Effector CD8-positive, alpha-beta T cell (primary cell): ENCODE data around the gene UBAP2L.
"Not testable (repeated sequence)": the region's sequence is repeated elsewhere in the genome, so short reads cannot be mapped to it uniquely, and the experiment has no call there.

Source experiments
- DNase-seq: peaks from one replicate; lab custom pipeline; 2025; lab: John Stamatoyannopoulos, UW

The UBAP2L gene

DNA sequence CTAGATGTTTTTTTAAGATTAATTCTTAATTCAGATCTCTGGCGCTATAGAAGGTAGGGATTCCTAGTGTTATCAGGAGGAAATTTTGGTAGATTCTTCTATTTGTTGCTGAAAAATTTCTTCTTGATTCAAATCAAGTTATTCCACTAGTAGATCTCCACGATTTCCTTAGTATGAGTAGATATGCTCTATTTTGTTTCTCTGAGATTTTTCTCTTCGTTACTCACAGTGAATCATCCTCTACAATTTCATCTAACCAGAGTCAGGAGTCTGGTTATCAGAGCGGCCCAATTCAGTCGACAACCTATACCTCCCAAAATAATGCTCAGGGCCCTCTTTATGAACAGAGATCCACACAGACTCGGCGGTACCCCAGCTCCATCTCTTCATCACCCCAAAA, 32.9 kb downstream of the UBAP2L start:
- no peak for DNase-seq

DNA sequence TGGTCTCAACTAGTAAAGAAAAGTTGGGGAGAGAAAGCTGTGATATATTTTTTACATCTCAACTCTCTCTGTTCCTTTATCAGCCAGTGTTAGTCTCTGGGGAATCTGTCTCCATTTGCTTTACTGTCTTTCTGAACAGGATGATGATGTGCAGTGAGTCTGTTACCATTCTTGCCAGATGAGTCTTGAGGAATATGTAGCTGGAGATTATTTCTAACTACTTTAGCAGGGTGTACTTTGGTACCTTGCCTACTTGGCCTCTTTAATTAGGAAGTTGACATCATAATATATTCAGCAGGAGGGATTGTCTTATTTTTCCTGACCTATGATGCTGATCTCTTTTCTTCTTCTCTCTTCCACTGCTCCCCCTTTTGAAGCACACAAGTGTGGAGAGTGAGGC, 35.9 kb downstream of the UBAP2L start:
- no peak for DNase-seq

DNA sequence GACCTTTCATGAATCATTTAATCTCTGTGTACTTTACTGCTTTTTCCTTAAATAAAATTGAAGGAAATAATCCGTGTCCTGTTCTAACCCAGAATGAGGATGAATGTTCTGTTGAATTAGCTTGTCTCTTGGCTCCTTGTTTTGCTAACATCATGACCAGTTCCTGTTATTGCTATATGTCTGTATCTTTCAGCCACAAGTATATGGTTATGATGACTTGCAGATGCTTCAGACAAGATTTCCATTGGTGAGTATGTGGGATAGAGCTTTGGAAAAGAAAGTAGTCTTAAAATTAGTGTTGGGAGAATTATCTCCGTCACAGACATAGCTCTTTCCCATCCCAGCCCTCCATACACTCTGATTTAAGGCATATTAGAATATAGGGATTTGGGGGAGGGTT, 38.0 kb downstream of the UBAP2L start:
- no peak for DNase-seq

DNA sequence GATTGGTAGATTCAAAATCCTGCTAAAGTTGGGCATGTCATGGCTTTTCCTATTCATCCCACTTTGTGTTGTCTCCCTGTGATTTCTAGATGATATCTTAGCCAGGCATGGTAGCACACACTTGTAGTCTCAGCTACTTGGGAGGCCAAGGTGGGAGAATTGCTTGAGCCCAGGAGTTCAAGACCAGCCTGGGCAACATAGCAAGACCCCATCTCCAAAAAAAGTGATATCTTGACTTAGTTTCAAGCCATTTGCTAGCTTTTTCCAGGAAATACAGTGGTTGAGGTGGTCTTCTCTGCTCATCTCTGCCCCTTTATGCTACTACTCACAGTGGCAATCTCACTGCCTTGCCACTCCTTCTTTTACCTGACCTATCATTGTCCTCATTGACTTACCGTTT, 39.4 kb downstream of the UBAP2L start:
- no peak for DNase-seq

DNA sequence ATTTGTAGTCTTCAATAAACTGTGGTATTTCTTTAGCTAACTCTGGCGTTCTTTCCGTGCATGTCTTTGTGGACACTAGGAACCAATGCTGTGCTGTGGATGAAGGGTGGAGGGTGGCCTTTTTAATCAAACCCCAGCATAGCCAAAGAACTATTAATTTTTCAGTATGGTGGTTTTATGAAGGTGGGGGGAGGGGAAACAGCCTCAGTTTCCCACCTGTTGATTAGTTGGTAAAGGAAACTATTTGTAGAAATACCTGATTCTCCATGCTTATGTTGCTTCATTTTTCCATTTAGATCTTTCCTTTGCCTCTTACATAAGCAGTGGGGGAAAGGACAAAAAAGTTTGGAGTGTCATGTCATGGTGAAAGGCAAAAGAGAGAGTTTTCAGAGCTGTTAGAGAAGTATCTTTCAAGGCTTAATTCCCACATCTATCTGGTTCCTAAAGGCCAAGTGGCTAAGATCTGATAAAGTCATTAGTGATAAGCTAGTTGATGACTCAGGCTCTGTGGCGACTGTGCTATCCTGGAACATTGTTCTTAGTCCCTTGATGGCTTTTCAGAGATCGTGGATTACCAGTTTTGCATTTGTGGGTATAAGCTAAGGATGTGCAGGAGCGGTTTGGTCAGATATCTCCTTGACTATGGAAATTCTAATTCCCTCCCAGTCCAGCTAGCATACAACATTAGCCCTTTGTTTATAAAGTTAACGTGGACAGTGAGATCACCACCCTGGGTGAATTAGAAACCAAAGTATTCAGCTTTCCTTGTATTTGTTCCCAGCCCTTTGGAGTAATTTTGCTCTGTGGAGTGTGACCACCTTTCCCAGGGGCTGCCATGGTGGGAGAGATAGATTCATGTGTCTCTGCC, 42.9 kb downstream of the UBAP2L start:
- no peak for DNase-seq

DNA sequence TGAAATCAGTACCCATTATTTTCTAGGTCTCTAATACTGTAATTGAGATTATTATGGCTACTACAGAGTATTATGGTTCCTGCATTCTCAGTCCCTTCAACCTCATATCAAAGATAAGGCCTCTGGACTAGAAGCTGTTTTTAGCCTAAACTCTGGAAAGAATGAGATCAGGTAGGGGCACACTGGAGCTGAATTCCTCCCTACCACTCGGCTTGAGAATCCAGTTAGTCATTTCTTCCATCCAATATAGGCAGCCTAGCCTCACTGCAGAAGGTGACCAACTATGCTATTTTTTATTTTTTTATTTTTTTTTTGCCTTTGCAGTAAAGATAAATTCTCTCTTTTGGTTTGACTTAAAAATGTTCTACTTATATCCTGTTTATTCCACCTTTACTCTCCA, 43.7 kb downstream of the UBAP2L start:
- DNase-seq = no peak

DNA sequence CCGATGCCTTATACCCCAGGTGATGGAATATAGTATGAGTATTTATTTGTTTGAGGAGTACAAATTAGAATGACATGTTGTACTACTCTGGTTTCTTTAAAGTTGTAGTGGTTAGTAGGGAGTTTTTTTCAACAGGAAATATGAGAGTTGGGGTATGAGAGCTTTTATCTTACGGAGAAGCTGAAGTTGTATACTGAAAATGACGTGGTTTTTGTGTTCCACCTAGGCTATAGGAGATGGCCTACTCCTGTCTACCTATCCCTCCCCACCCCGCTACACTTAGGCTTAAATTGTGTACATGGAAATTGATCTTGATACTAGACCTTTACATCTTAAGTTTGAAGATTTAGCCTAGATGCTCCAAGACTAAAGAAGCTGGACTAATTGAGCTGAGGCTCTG, 44.8 kb downstream of the UBAP2L start:
- no peak for DNase-seq

DNA sequence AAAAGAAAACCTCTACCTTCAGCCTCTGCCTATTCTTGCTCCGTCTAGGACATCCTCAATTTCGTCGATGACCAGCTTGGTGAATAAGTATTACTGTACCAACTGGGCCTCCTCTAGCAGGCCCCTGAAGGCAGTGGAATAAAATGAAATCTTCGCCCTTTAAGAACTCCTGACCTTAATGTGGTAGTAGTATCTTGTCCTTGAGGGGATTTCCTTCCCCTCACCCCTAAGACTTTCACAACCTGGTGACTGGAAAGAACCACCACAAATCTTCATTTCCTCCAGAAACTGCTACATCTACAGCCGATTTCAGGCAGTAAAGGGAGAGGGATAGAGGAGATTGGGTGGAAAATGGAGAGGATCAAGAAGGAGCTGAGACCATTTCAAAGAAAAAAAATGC, 50.1 kb downstream of the UBAP2L start:
- no peak for DNase-seq

DNA sequence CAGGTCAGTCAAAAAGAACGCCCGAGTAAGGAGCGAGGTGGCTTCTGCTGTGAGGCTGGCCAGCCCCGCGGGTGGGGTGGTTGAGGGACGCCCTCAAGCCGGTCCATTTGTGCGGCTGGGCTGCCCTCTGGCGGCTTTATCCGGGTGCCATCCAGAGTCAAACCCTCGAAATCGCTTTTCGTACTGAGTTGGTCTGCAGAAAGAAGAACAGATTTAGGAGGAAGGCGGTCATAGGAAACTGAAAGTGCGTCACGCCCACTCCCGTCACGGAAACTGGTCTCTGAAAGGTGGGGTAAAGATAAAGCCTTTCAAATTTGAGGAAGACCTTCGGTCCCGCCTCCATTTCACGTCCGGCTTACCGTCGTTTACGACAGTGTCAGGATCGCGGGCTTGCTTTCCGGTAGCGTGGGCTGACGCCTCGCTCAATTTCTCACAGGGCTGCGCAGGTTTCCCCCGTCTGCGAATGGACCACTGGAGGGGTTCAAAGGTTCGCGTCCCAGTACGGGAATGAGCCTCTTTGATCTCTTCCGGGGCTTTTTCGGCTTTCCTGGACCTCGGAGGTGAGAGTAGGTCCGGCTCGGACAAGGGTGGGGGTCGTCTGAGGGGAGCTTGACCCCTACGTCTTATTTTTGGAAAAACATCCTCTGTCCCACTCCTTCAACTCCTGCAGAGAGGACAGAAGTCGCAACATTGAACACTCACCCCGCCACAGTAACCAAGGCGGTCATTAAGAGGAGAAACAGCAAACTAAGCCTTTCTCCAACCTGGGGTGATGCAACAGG, 51.7 kb downstream of the UBAP2L start, which contains the start of gene HAX1:
Gene HAX1 (plus strand): TSS at position 413 of the 782 bp plus-strand sequence. CDS start 95 bp downstream, at position 508.
- peak; percentile 95 for DNase-seq

DNA sequence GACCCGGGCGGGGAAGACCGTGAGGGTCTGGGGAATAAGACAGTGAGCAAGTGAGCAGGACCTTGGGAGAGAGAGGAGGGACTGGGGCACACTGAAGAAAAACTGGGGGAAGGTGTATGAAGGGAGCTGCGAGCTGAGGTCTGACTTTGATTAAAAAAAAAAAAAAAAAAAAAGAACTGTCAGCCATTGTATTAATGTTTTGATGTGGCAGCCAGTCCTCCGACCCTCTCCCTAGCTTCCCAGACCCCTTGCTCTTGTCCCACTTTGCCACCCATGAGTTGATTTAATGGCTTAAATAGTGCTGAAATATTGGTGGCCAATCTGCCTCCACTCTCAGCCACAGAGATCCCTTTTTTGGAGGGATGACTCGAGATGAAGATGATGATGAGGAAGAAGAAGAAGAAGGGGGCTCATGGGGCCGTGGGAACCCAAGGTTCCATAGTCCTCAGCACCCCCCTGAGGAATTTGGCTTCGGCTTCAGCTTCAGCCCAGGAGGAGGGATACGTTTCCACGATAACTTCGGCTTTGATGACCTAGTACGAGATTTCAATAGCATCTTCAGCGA, 52.3 kb downstream of the UBAP2L start:
- DNase-seq = no peak

DNA sequence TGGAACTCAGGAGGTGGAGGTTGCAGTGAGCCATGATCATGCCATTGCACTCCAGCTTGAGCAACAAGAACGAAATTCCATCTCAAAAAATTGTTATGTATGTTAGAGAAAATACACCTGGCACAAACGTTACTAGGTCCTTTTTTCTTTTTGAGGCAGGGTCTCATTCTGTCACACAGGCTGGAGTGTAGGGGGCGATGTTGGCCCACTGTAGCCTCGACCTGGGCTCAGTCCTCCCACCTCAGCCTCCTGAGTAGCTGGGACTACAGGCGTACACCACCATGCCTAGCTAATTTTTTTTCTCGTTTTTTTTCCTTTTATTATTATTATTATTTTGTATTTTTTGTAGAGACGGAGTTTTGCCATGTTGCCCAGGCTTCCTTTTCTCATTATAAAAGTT, 56.0 kb downstream of the UBAP2L start:
- no peak for DNase-seq

DNA sequence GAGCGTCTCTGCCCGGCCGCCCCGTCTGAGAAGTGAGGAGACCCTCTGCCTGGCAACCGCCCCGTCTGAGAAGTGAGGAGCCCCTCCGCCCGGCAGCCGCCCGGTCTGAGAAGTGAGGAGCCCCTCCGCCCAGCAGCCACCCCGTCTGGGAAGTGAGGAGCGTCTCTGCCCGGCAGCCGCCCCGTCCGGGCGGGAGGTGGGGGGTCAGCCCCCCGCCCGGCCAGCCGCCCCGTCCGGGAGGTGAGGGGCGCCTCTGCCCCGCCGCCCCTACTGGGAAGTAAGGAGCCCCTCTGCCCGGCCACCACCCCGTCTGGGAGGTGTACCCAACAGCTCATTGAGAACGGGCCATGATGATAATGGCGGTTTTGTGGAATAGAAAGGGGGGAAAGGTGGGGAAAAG, 66.8 kb downstream of the UBAP2L start:
- DNase-seq = not testable (repeated sequence)

DNA sequence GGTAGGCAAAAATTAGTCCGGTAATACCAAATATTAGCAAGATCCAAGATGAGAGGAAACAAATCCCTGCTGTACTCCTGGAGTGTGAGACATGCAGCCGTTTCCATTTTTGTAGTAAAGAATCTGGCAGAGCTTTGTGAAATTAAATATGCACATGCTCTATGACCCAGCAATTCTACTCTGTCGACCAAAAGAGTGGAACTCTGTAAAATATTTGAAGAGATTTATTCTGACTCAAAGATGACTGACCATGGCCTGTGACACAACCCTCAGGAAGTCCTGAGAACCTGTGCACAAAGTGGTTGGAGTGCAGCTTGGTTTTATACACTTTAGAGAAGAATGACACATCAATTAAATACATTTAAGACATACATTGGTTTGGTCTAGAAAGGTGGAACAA, 67.9 kb downstream of the UBAP2L start:
- DNase-seq = no peak

DNA sequence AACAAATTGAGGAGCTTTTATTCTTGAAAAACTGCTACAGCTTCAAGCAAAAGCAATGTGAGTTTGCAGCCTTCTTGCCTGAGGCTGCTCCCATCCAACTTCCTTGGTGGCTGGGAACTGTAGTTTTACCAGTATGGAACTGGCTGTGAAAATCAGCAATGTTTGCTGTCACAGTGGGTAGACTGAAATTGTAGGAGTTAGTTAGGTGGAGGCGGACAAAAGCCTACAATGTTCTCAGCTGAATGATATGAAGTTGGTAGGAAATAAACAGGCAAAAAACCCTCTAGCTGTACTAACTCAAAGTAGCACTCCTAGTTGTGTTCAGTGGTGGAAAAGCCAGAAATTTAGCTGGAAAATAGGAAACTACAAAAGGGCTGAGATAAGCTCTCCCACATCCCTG, 70.2 kb downstream of the UBAP2L start:
- no peak for DNase-seq

DNA sequence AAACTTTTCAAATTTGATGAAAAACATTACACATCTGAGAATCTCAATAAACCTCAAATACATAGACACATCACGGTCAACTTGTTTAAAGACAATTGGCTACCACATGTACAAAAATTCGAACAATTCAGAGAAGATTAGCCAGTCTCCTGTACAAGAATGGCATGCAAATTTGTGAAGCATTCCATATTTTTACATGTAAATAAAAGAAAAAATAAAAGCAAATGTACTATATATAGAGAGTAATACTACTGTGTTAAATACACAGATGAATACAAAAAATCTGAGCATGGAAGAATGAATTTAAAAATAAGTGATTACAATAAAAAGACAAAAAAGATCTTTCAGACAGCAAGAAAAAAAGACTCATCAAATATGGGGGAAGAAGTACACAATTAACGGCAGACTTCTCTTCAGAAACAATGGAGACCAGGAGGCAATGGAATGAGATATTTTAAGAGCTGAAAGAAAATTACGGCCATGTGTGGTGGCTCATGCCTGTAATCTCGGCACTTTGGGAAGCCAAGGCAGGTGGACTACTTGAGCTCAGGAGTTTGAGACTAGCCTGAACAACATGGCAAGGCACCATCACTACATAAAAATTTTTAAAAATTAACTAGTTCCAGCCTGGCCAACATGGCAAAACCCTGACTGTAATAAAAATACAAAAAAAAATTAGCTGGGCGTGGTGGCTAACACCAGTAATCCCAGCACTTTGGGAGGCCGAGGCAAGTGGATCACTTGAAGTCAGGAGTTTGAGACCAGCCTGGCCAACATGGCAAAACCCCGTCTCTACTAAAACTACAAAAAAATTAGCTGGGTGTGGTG, 74.9 kb downstream of the UBAP2L start:
- DNase-seq = no peak

DNA sequence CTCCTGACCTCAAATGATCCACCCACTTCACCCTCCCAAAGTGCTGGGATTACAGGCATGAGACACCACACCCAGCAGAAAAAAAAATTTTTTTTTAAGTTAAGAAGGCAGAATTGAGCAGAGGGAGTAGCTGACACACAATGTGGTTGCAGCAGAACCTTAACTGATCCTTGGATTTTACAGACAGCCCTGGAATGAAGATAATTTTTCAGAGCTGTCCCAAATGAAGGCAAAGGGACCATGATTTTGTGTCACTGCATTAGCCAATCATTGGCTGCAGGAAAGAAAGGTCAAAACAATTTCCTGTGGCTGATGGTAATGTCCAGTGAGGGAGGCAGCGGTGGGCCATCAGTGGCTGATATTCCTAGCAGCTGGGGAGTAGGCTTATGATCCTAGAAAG, 80.8 kb downstream of the UBAP2L start:
- no peak for DNase-seq

DNA sequence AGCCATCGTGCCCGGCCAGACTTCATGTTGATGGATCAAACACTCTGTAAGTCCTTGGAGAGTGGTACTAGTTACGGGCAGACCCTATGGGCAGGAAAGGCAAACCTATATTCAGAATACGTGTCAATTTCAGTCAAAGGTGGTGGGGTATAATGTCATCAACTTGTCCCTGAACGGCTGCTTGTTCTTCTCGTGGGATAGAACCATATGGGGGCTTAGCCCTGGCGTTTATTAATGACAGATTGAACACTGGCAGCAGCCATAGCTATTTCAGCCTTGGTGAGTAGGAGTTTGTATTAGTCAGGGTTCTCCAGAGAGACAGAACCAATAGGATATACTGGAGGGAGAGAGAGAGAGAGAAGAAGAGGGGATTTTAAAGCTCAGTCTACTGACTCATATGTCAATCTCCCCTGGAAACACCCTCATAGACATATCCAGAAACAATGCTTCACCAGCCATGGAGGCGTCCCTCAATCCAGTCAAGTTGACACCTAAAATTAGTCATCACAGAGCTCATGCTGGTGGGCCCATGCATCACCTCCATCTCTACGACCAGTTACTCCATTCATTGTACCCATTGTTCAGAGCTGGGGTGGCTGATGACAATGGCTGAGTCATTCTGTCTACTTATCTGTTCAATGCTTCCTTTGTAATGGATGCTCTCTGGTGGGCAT, 84.0 kb downstream of the UBAP2L start:
- DNase-seq = no peak

DNA sequence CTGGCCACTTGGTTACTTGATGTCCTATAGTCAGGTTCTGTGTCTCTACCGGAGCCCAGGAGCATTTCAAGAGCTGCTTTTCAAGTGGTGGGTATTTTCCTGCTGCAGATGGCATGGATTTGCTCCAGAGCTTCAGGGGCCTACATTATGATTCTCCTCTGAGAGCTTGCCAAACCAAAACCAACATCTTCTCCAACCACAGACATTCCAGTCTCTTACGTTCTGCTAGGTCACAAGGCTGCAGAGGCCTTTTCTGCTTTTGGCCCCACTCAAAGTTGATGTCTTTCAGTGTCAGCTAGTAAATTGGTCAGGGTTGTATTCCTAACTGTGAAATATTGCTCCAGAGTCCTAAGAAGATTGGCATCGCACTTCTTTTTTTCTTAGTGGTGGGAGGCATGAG, 85.4 kb downstream of the UBAP2L start:
- DNase-seq = no peak

DNA sequence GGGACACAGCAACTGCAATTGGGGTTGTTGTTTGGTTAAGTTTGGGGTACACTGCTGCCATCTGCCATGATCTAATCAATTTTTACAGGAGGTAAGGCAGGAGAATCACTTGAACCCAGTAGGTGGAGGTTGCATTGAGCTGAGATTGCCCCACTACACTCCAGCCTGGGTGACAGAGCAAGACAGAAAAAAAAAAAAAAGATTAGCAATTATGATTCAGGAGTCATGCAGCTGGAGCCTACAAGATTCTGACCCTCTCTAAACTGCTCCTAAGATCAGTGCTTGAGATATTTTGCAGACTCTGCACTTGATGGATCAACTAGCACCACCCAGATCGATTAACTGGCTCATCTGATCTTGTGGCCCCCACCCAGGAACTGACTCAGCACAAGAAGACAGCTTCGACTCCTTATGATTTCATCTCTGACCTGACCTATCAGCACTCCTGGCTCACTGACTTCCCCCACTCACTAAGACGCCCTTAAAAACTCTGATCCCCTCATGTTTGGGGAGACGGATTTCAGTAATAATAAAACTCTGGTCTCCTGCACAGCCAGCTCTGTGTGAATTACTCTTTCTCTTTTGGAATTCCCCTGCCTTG, 87.0 kb downstream of the UBAP2L start:
- not testable (repeated sequence) for DNase-seq

DNA sequence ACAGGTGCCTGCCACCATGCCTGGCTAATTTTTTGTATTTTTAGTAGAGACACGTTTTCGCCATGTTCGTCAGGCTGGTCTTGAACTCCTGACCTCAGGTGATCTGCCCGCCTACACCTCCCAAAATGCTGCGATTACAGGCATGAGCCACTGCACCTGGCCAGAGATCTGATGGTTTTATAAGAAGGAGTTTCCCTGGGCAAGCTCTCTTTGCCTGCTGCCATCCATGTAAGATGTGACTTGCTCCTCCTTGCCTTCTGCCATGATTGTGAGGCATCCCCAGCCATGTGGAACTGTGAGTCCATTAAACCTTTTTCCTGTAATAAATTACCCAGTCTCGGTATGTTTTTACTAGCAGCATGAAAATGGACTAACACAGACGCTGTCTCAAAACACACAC, 88.4 kb downstream of the UBAP2L start:
- DNase-seq = not testable (repeated sequence)
